Fibroblast of skin of right quadriceps (primary cell): ENCODE measurements around the gene SFMBT2.
"Not testable (repeated sequence)": the region's sequence is repeated elsewhere in the genome, so short reads cannot be mapped to it uniquely, and the experiment has no call there.

Experiments used
- DNase-seq: peaks from one replicate; pipeline ENCODE4 v3.0.0-alpha.2; 2013

Gene SFMBT2

GRCh38 chr10:7258948-7259523 is 151.8 kb downstream of the SFMBT2 start:
- DNase-seq: peak; percentile 45

GRCh38 chr10:7255517-7255916 is 155.3 kb downstream of the SFMBT2 start:
- DNase-seq: no peak

GRCh38 chr10:7251696-7252465 is 159.0 kb downstream of the SFMBT2 start:
- DNase-seq: no peak

- DNase-seq: no peak
Observed at GRCh38 chr10:7250236-7250635, 160.6 kb downstream of the SFMBT2 start.

- no peak for DNase-seq
Observed at GRCh38 chr10:7248585-7249164, 162.2 kb downstream of the SFMBT2 start.

- no peak for DNase-seq
Observed at GRCh38 chr10:7248148-7248547, 162.7 kb downstream of the SFMBT2 start.

- DNase-seq: no peak
Observed at GRCh38 chr10:7245505-7245904, 165.3 kb downstream of the SFMBT2 start.

GRCh38 chr10:7243873-7244272 is 167.0 kb downstream of the SFMBT2 start:
- DNase-seq: no peak

- DNase-seq: no peak
Observed at GRCh38 chr10:7243139-7243538, 167.7 kb downstream of the SFMBT2 start.

GRCh38 chr10:7239312-7239985 is 171.4 kb downstream of the SFMBT2 start:
- no peak for DNase-seq

GRCh38 chr10:7235376-7235775 is 175.5 kb downstream of the SFMBT2 start:
- DNase-seq: no peak

- no peak for DNase-seq
Observed at GRCh38 chr10:7234109-7234508, 176.7 kb downstream of the SFMBT2 start.

- DNase-seq: no peak
Observed at GRCh38 chr10:7233259-7233991, 177.4 kb downstream of the SFMBT2 start.

- DNase-seq: peak; percentile 7
Observed at GRCh38 chr10:7231509-7232414, 179.1 kb downstream of the SFMBT2 start.

- peak; percentile 44 for DNase-seq
Observed at GRCh38 chr10:7230951-7231350, 179.9 kb downstream of the SFMBT2 start.

- DNase-seq: no peak
Observed at GRCh38 chr10:7230036-7230435, 180.8 kb downstream of the SFMBT2 start.

- no peak for DNase-seq
Observed at GRCh38 chr10:7225133-7225532, 185.7 kb downstream of the SFMBT2 start.

- DNase-seq: no peak
Observed at GRCh38 chr10:7218968-7219367, 191.9 kb downstream of the SFMBT2 start.

- DNase-seq: not testable (repeated sequence)
Observed at GRCh38 chr10:7212696-7213095, 198.1 kb downstream of the SFMBT2 start.

- DNase-seq: no peak
Observed at GRCh38 chr10:7211857-7212577, 198.8 kb downstream of the SFMBT2 start.

GRCh38 chr10:7210516-7210915 is 200.3 kb downstream of the SFMBT2 start:
- no peak for DNase-seq
